ENCODE results near the gene ADGRE1. TPM values are rescaled to one million over a fixed set of nuclear protein-coding genes. Genes with fewer than 3 reads are reported as not detected.

ADGRE1 gene
- total and polyA plus RNA-seq, 4 donors, result 0.39 to 16.2 (median 1.8) TPM

GRCh38 chr19:6854758-6855157, 32.6 kb upstream of the ADGRE1 start:
- no peak for DNase-seq (ENCODE audit: low spot score)
- Histone ChIP-seq H3K4me3 (ENCODE audit: low read depth in 1 of 3, low read length in 3 of 3) (no peak overlapping the region), H3K27ac (ENCODE audit: low read depth in 1 of 2, low read length in 2 of 2) (no peak overlapping the region), H3K9me3 (ENCODE audit: control insufficient read depth in 4 of 4, low read length in 3 of 4) (no peaks in the 10 kb centered on the region), H3K4me1 (ENCODE audit: control insufficient read depth in 4 of 4, insufficient read depth in 4 of 4, low read length in 3 of 4) (no peaks in the 10 kb centered on the region), H3K9ac (ENCODE audit: low read depth in 1 of 2, low read length in 2 of 2) (no peak overlapping the region), H3K36me3 (ENCODE audit: control insufficient read depth in 4 of 4, insufficient read depth in 3 of 4, low read depth in 1 of 4, low read length in 3 of 4) (peaks cover 0 to 2% (median 0%) of the 10 kb centered on the region in 4 donors), H3K27me3 (ENCODE audit: control insufficient read depth in 4 of 4, insufficient read depth in 4 of 4, low read length in 3 of 4) (peaks cover 0 to 2% (median 0%) of the 10 kb centered on the region in 4 donors)
- no peak for TF ChIP-seq RAD21 (IDR thresholded peaks at IDR 0.05)
- TF ChIP-seq HNF4A (conservative IDR thresholded peaks at IDR 0.05), result no peak
- no peak for TF ChIP-seq CTCF (IDR thresholded peaks at IDR 0.05; ENCODE audit: low read depth, low read length, missing input control)
- 71% methylated on average over 2 of the region's 2 CpGs for WGBS

GRCh38 chr19:6856749-6857372, 30.5 kb upstream of the ADGRE1 start:
- H3K27me3 ChIP-seq (ENCODE audit: control insufficient read depth in 4 of 4, insufficient read depth in 4 of 4, low read length in 3 of 4), result peaks cover 0 to 2% (median 0%) of the 10 kb centered on the region in 4 donors
- 48% methylated on average over 14 of the region's 14 CpGs for WGBS
- no peak overlapping the region for H3K4me3 ChIP-seq (ENCODE audit: low read depth in 1 of 3, low read length in 3 of 3)
- H3K9ac ChIP-seq (ENCODE audit: low read depth in 1 of 2, low read length in 2 of 2), result no peak overlapping the region
- no peaks in the 10 kb centered on the region for H3K4me1 ChIP-seq (ENCODE audit: control insufficient read depth in 4 of 4, insufficient read depth in 4 of 4, low read length in 3 of 4)
- H3K36me3 ChIP-seq (ENCODE audit: control insufficient read depth in 4 of 4, insufficient read depth in 3 of 4, low read depth in 1 of 4, low read length in 3 of 4), result peaks cover 0 to 2% (median 0%) of the 10 kb centered on the region in 4 donors
- H3K27ac ChIP-seq (ENCODE audit: low read depth in 1 of 2, low read length in 2 of 2), result no peak overlapping the region
- TF ChIP-seq GABPA (IDR thresholded peaks at IDR 0.05 in 1 of 2, conservative IDR thresholded peaks at IDR 0.05 in 1 of 2) (no peak), ATF3 (IDR thresholded peaks at IDR 0.05) (no peak), ZBTB33 (IDR thresholded peaks at IDR 0.05) (no peak), RXRA (IDR thresholded peaks at IDR 0.05) (no peak), JUND (IDR thresholded peaks at IDR 0.05) (no peak), HNF4G (IDR thresholded peaks at IDR 0.05) (no peak), MAX (IDR thresholded peaks at IDR 0.05) (no peak), FOXA2 (IDR thresholded peaks at IDR 0.05) (no peak), SP1 (IDR thresholded peaks at IDR 0.05) (no peak), YY1 (IDR thresholded peaks at IDR 0.05) (no peak), FOXA1 (IDR thresholded peaks at IDR 0.05) (no peak), TAF1 (conservative IDR thresholded peaks at IDR 0.05) (no peak), CTCF (IDR thresholded peaks at IDR 0.05; ENCODE audit: low read depth, low read length, missing input control) (no peak)
- no peak for DNase-seq (ENCODE audit: low spot score)
- H3K9me3 ChIP-seq (ENCODE audit: control insufficient read depth in 4 of 4, low read length in 3 of 4), result no peaks in the 10 kb centered on the region
